Endothelial cell of umbilical vein (primary cell): ENCODE results near the gene LPIN1. TPM values are rescaled to one million over a fixed set of nuclear protein-coding genes. Genes with fewer than 3 reads are reported as not detected.

Experiments used
- BruUV-seq: library from RNA; stranded (reverse); fragments of 400-500 nt; replicated peaks from 2 replicates; lab custom pipeline; 2021; lab: Mats Ljungman, UMichigan
- CTCF ChIA-PET: fragments of 300-600, 350-600 bp; sonication (Branson Sonifier 250); formaldehyde crosslinking; loops from one replicate; lab custom pipeline; 2021; ENCODE audit warnings: antibody characterized with exemption, inconsistent platforms; lab: Charles Lee
- POLR2A ChIA-PET: fragments of 300-600, 350-600 bp; sonication (Branson Sonifier 250); formaldehyde crosslinking; loops from one replicate; lab custom pipeline; 2021; ENCODE audit warnings: antibody characterized with exemption, inconsistent platforms; lab: Charles Lee
- DNase-seq: peaks from one replicate; pipeline ENCODE4 v3.0.0-alpha.2; 2011; ENCODE audit warnings: low read depth, low spot score
- FAIRE-seq: peaks from 2 replicates; lab custom pipeline; 2011; peaks lifted over from hg19 to GRCh38; lab: Jason Lieb, UNC
- H2AFZ ChIP-seq: 2 replicates; pipeline ENCODE4 v1.6.0; 2012; ENCODE audit warnings: low read depth, low read length, control low read depth, inconsistent platforms
- H3K27ac ChIP-seq: 2 replicates; pipeline ENCODE4 v1.5.1; 2011; ENCODE audit warnings: low read depth, mild to moderate bottlenecking, control low read depth, low read length, moderate library complexity; ENCODE audit not compliant: insufficient read depth
- H3K27me3 ChIP-seq, 2 experiments: 2 replicates each; pipeline versions ENCODE4 v1.6.0 to v1.6.1; 2011; ENCODE audit warnings: low read length in 2 of 2, mixed read lengths in 1 of 2; ENCODE audit not compliant: control insufficient read depth in 2 of 2, insufficient read depth in 2 of 2
- H3K36me3 ChIP-seq, 2 experiments: 2 replicates in 1 of 2; 3 replicates in 1 of 2; pipeline ENCODE4 v1.5.1; 2011; ENCODE audit warnings: low read length in 2 of 2, mild to moderate bottlenecking in 1 of 2, moderate library complexity in 1 of 2; ENCODE audit not compliant: control insufficient read depth in 2 of 2, insufficient read depth in 2 of 2; ENCODE audit errors: extremely low read depth in 1 of 2
- H3K4me1 ChIP-seq: 3 replicates; pipeline ENCODE4 v1.5.1; 2011; ENCODE audit warnings: mild to moderate bottlenecking, low read length; ENCODE audit not compliant: control insufficient read depth, insufficient read depth; ENCODE audit errors: extremely low read depth
- H3K4me2 ChIP-seq: 2 replicates; pipeline ENCODE4 v1.6.1; 2011; ENCODE audit warnings: low read length, control low read depth, mixed read lengths; ENCODE audit not compliant: insufficient read depth
- H3K4me3 ChIP-seq, 3 experiments: fragments of 200-600 bp in 1 of 3; sonication (generic), shearing (Covaris generic) in 1 of 3; replicated peaks in 1 of 3; 2 replicates each; pipeline ENCODE4 v1.5.1; 2011 to 2016; ENCODE audit warnings: control low read depth in 3 of 3, low read length in 3 of 3, mild to moderate bottlenecking in 2 of 3, inconsistent platforms in 1 of 3, low read depth in 1 of 3, moderate library complexity in 1 of 3; ENCODE audit not compliant: insufficient read depth in 1 of 3
- H3K79me2 ChIP-seq: 2 replicates; pipeline ENCODE4 v1.6.0; 2012; ENCODE audit warnings: low read length, inconsistent platforms; ENCODE audit not compliant: control insufficient read depth, insufficient read depth
- H3K9ac ChIP-seq: replicated peaks from 2 replicates; pipeline ENCODE3; 2011; ENCODE audit warnings: low read length, control low read depth; ENCODE audit not compliant: insufficient read depth; ENCODE audit errors: extremely low read depth
- H3K9me1 ChIP-seq: replicated peaks from 3 replicates; pipeline ENCODE4 v1.6.0; 2011; ENCODE audit warnings: mild to moderate bottlenecking, low read length; ENCODE audit not compliant: control insufficient read depth, insufficient read depth; ENCODE audit errors: extremely low read depth
- H3K9me3 ChIP-seq: replicated peaks from 2 replicates; pipeline ENCODE4 v1.5.1; 2012; ENCODE audit warnings: low read length, inconsistent platforms; ENCODE audit not compliant: control insufficient read depth, insufficient read depth
- H4K20me1 ChIP-seq: replicated peaks from 2 replicates; pipeline ENCODE3; 2011; ENCODE audit warnings: mild to moderate bottlenecking, low read length; ENCODE audit not compliant: control insufficient read depth, insufficient read depth; ENCODE audit errors: extremely low read depth
- CTCF ChIP-seq, 2 donors: IDR thresholded peaks; 1 replicate in 1 of 2; 2 replicates in 1 of 2; pipeline ENCODE4 v1.5.1; 2011; ENCODE audit warnings: low read length in 2 of 2, mild to moderate bottlenecking in 2 of 2, moderate library complexity in 2 of 2, control low read depth in 1 of 2, inconsistent platforms in 1 of 2, low read depth in 1 of 2; ENCODE audit not compliant: insufficient read depth in 1 of 2; ENCODE audit errors: extremely low read depth in 1 of 2
- EZH2 ChIP-seq: IDR thresholded peaks from 2 replicates; pipeline ENCODE4 v1.6.1; 2012; ENCODE audit warnings: borderline replicate concordance, low read depth, mild to moderate bottlenecking, moderate library complexity, low read length, inconsistent platforms; ENCODE audit not compliant: severe bottlenecking
- FOS ChIP-seq: IDR thresholded peaks from 2 replicates; pipeline ENCODE4 v1.6.1; 2011; ENCODE audit warnings: mild to moderate bottlenecking, low read length, moderate library complexity, borderline replicate concordance; ENCODE audit not compliant: insufficient read depth
- GATA2 ChIP-seq: IDR thresholded peaks from 2 replicates; pipeline ENCODE4 v1.7.0; 2011; ENCODE audit warnings: low read depth, mild to moderate bottlenecking, moderate library complexity, mixed read lengths, low read length; ENCODE audit not compliant: insufficient read length, insufficient read depth
- JUN ChIP-seq: IDR thresholded peaks from 2 replicates; pipeline ENCODE4 v1.6.1; 2011; ENCODE audit warnings: borderline replicate concordance, low read depth; ENCODE audit not compliant: insufficient read length, insufficient read depth
- MAX ChIP-seq: IDR thresholded peaks from 2 replicates; pipeline ENCODE4 v1.6.1; 2011; ENCODE audit not compliant: insufficient read depth, insufficient read length
- MYC ChIP-seq: IDR thresholded peaks from one replicate; pipeline ENCODE4 v1.6.1; 2011; ENCODE audit warnings: mild to moderate bottlenecking, low read depth, low read length
- POLR2A ChIP-seq: IDR thresholded peaks from 2 replicates; pipeline ENCODE4 v1.6.1; 2012; ENCODE audit warnings: low read depth, mild to moderate bottlenecking, control low read depth, low read length
- POLR2AphosphoS5 ChIP-seq: IDR thresholded peaks from 2 replicates; pipeline ENCODE4 v1.6.1; 2012; ENCODE audit warnings: low read depth, mild to moderate bottlenecking, control low read depth, low read length, moderate library complexity; ENCODE audit not compliant: insufficient read depth
- dilution Hi-C: fragments of 300-500 bp; cut with MboI; formaldehyde crosslinking; loops from one replicate; pipeline ENCODE4 v1.15.0; 2019; ENCODE audit warnings: low sequenced_read_pairs; ENCODE audit not compliant: extremely low pct_ligation_motif_present
- intact Hi-C: fragments of 100-400 bp; cut with micrococcal nuclease; formaldehyde crosslinking; loops from one replicate; pipeline ENCODE4 v1.10.0; 2022
- polyA plus RNA-seq, 4 experiments: library from polyadenylated mRNA; depleted of rRNA in 3 of 4; stranded (reverse) in 3 of 4; unstranded in 1 of 4; fragments of >200 nt; gene quantifications; 2 replicates each; pipeline versions ENCODE4 v1.2.1 to v1.2.3, GENCODE V29; 2011 to 2012; ENCODE audit warnings: missing spikeins in 1 of 4
- total RNA-seq: library from RNA; stranded (reverse); gene quantifications from 2 replicates; pipeline ENCODE4 v1.2.3, GENCODE V29; 2021

LPIN1 gene
- total and polyA plus RNA-seq, 2 donors (not counting 3 experiments of a cell fraction or from before 2014, with no cell fraction given) = 26.6 to 80.4 TPM

- Histone ChIP-seq H3K9me1 (no peaks in the 10 kb centered on the region), H3K9ac (peak overlapping the region; percentile 83), H3K36me3 (no peaks in the 10 kb centered on the region), H2AFZ (peak overlapping the region; percentile 13), H3K4me1 (peaks cover 56% of the 10 kb centered on the region), H3K9me3 (no peaks in the 10 kb centered on the region), H3K27ac (peak overlapping the region; percentile 69), H3K4me3 (peak overlapping the region; percentile 71 to 90 (median 89)), H3K79me2 (peaks cover 53% of the 10 kb centered on the region), H3K27me3 (no peaks in the 10 kb centered on the region), H3K4me2 (peak overlapping the region; percentile 96), H4K20me1 (no peaks in the 10 kb centered on the region)
- POLR2A ChIA-PET = interaction anchor here (1.3 to 1.6 kb wide), 2 partner anchors 15 to 50 kb away, joined by 3 read pairs; no protein-coding TSS in a partner anchor
- CTCF ChIA-PET = interaction anchor here (0.7 to 5.0 kb wide), 15 partner anchors 8 to 269 kb away, joined by 3 to 69 read pairs (median 6); no protein-coding TSS in a partner anchor
- DNase-seq (peak; percentile 51), FAIRE-seq (peak; percentile 18)
- BruUV-seq = no TSS peak
- TF ChIP-seq EZH2 = no peak
- no peak for TF ChIP-seq POLR2A
- no peak for TF ChIP-seq FOS
- no peak for TF ChIP-seq CTCF (IDR thresholded peaks at IDR 0.05; ENCODE audit: extremely low read depth in 1 of 2, insufficient read depth in 1 of 2, low read depth in 1 of 2, low read length in 2 of 2)
- TF ChIP-seq MAX = no peak
- no peak for TF ChIP-seq JUN
- no peak for TF ChIP-seq GATA2
- TF ChIP-seq POLR2AphosphoS5 = no peak
- no peak for TF ChIP-seq MYC
- intact Hi-C loops = loop anchor here (10.0 kb wide), 3 partner anchors 282 to 812 kb away; partner anchors contain the start of gene E2F6
- dilution Hi-C loops = no loop called here
Observed at GRCh38 chr2:11746807-11747459, 501 bp downstream of the LPIN1 start.
